ENCODE results near the gene BRI3. TPM values are rescaled to one million over a fixed set of nuclear protein-coding genes. Genes with fewer than 3 reads are reported as not detected.

The BRI3 gene
- polyA plus RNA-seq, 3 donors, result 173 to 360 (median 179) TPM

- 14 to 21% (median 16%) methylated on average over 18 to 20 of the region's 20 CpGs for WGBS, 3 donors
Observed at GRCh38 chr7:98284335-98285036, 3.0 kb downstream of the BRI3 start.

GRCh38 chr7:98285157-98286092 lies 3.9 kb downstream of the BRI3 start:
- no peak overlapping the region for H3K27ac ChIP-seq (ENCODE audit: low read depth, low read length)
- 58 to 70% (median 69%) methylated on average over 21 of the region's 21 CpGs for WGBS, 3 donors

More at GRCh38 chr7:98284335-98285036, 3.0 kb downstream of the BRI3 start:
- H3K27ac ChIP-seq (ENCODE audit: low read depth, low read length), result no peak overlapping the region

- WGBS, 3 donors, result 36 to 53% (median 44%) methylated on average over 14 of the region's 14 CpGs
- H3K27ac ChIP-seq (ENCODE audit: low read depth, low read length), result no peak overlapping the region
Observed at GRCh38 chr7:98286093-98286539, 4.6 kb downstream of the BRI3 start.

GRCh38 chr7:98286701-98287485 lies 5.4 kb downstream of the BRI3 start:
- 46 to 69% (median 64%) methylated on average over 21 of the region's 21 CpGs for WGBS, 3 donors
- H3K27ac ChIP-seq (ENCODE audit: low read depth, low read length), result no peak overlapping the region

GRCh38 chr7:98287486-98287959 lies 6.0 kb downstream of the BRI3 start:
- H3K27ac ChIP-seq (ENCODE audit: low read depth, low read length), result no peak overlapping the region
- 48 to 75% (median 71%) methylated on average over 14 of the region's 14 CpGs for WGBS, 3 donors

- no peak overlapping the region for H3K27ac ChIP-seq (ENCODE audit: low read depth, low read length)
- 40 to 55% (median 52%) methylated on average over 12 of the region's 12 CpGs for WGBS, 3 donors
Observed at GRCh38 chr7:98288064-98288823, 6.8 kb downstream of the BRI3 start.

GRCh38 chr7:98289333-98289875 lies 7.9 kb downstream of the BRI3 start:
- WGBS, 3 donors, result 83 to 90% (median 89%) methylated on average over 4 of the region's 4 CpGs
- no peak overlapping the region for H3K27ac ChIP-seq (ENCODE audit: low read depth, low read length)

GRCh38 chr7:98291717-98292116 lies 10.2 kb downstream of the BRI3 start:
- 69 to 86% (median 80%) methylated on average over 7 of the region's 7 CpGs for WGBS, 3 donors
- H3K27ac ChIP-seq (ENCODE audit: low read depth, low read length), result no peak overlapping the region

- 85 to 88% (median 86%) methylated on average over 17 of the region's 17 CpGs for WGBS, 3 donors
- H3K27ac ChIP-seq (ENCODE audit: low read depth, low read length), result no peak overlapping the region
Observed at GRCh38 chr7:98293265-98293664, 11.8 kb downstream of the BRI3 start.

GRCh38 chr7:98293746-98294145 lies 12.3 kb downstream of the BRI3 start:
- 85 to 90% (median 87%) methylated on average over 13 of the region's 13 CpGs for WGBS, 3 donors
- H3K27ac ChIP-seq (ENCODE audit: low read depth, low read length), result no peak overlapping the region

- no peak overlapping the region for H3K27ac ChIP-seq (ENCODE audit: low read depth, low read length)
- 72 to 78% (median 78%) methylated on average over 15 of the region's 15 CpGs for WGBS, 3 donors
Observed at GRCh38 chr7:98294326-98294725, 12.8 kb downstream of the BRI3 start.

GRCh38 chr7:98294798-98295382 lies 13.4 kb downstream of the BRI3 start:
- no peak overlapping the region for H3K27ac ChIP-seq (ENCODE audit: low read depth, low read length)
- WGBS, 3 donors, result 20 to 56% (median 50%) methylated on average over 14 of the region's 14 CpGs

- 81 to 85% (median 84%) methylated on average over 19 of the region's 19 CpGs for WGBS, 3 donors
- H3K27ac ChIP-seq (ENCODE audit: low read depth, low read length), result no peak overlapping the region
Observed at GRCh38 chr7:98295467-98296192, 14.1 kb downstream of the BRI3 start.

GRCh38 chr7:98296833-98297232 lies 15.3 kb downstream of the BRI3 start:
- 84 to 92% (median 87%) methylated on average over 12 of the region's 12 CpGs for WGBS, 3 donors
- H3K27ac ChIP-seq (ENCODE audit: low read depth, low read length), result no peak overlapping the region

- no peak overlapping the region for H3K27ac ChIP-seq (ENCODE audit: low read depth, low read length)
- WGBS, 3 donors, result 80 to 83% (median 81%) methylated on average over 21 of the region's 21 CpGs
Observed at GRCh38 chr7:98297626-98298286, 16.3 kb downstream of the BRI3 start.

All from adipose tissue (tissue), 3 donors.